ENCODE data around the gene CDK5RAP2.

- no peak for TF ChIP-seq CTCF (IDR thresholded peaks at IDR 0.05; ENCODE audit: low read depth, low read length)
- TF ChIP-seq POLR2A (IDR thresholded peaks at IDR 0.05; ENCODE audit: extremely low read depth, insufficient read length): no peak
- TF ChIP-seq MYC (IDR thresholded peaks at IDR 0.05; ENCODE audit: low read depth, low read length): no peak
Measured at GRCh38 chr9:120538339-120538738, 41.6 kb downstream of the CDK5RAP2 start.

Data from NB4 (cell line).